ENCODE results near the gene HEY2. TPM values are rescaled to one million over a fixed set of nuclear protein-coding genes. Genes with fewer than 3 reads are reported as not detected.

HEY2 gene
- total RNA-seq, 1 experiment from 2014 or later, result 19.3 TPM

DNA sequence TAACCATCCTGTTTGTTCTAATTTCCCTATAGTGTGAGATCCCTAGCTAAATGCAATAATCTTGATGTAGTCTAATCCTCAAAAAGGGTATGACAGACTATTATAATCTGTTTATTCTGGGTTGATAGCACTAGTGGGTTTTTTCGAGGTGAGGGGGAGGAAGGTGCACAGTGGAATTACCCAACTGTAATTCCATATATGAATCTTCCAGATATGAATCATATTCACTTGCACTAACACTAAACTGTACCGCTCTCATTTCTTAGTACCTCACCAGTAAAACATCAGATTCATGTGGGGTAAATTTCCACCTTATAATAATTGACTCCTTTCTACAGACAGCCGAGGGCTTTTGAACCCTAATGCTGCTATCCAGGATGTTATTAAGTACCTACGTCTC, 57.9 kb downstream of the HEY2 start:
- no peak for DNase-seq
- Histone ChIP-seq H3K4me3 (ENCODE audit: insufficient read depth, low read depth, low read length) (no peak overlapping the region), H3K36me3 (replicated peaks; ENCODE audit: control insufficient read depth, insufficient read depth, low read length) (no peaks in the 10 kb centered on the region), H3K27me3 (ENCODE audit: control insufficient read depth, insufficient read depth, low read length) (no peaks in the 10 kb centered on the region)

DNA sequence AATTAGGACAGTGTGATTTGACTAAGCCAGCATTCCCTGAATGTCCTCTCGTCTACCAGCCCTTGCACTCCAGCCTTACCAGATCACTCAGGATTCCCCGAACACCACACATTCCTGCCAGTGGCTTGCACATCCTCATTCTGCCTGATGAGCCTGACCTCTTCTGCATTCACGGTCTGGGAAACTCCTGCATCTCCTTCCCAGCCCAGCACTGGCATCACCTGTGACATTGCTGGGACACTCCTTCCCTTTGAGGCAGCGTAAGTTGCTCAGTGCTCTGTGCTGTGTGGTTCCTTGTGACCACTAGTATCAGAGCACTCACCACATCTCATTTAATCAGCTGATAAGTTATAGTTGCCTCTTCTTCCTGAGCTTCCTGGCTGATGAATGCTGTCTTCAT, 58.6 kb downstream of the HEY2 start:
- H3K4me3 ChIP-seq (ENCODE audit: insufficient read depth, low read depth, low read length), result no peak overlapping the region
- H3K36me3 ChIP-seq (replicated peaks; ENCODE audit: control insufficient read depth, insufficient read depth, low read length), result no peaks in the 10 kb centered on the region
- no peaks in the 10 kb centered on the region for H3K27me3 ChIP-seq (ENCODE audit: control insufficient read depth, insufficient read depth, low read length)
- DNase-seq, result no peak

DNA sequence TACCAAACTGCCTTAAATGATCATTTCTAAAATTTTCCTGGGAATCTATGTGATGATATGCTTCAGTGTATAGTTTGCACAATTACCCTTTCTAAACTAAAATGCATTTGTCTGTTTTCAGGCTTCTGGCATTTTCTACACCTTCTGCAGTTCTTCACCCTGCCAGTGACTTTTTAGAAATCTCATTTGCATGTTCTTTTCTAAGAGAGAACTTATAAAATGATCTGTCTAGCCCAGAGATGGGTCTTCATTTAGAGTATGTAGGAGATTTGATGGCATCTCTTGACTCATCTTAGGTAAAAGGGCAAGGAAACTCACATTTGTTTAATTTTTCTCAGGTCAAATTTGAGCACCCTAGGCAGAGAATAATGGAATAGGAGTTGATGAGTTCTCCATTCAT, 59.2 kb downstream of the HEY2 start:
- Histone ChIP-seq H3K36me3 (replicated peaks; ENCODE audit: control insufficient read depth, insufficient read depth, low read length) (no peaks in the 10 kb centered on the region), H3K27me3 (ENCODE audit: control insufficient read depth, insufficient read depth, low read length) (no peaks in the 10 kb centered on the region), H3K4me3 (ENCODE audit: insufficient read depth, low read depth, low read length) (no peak overlapping the region)
- DNase-seq, result no peak

DNA sequence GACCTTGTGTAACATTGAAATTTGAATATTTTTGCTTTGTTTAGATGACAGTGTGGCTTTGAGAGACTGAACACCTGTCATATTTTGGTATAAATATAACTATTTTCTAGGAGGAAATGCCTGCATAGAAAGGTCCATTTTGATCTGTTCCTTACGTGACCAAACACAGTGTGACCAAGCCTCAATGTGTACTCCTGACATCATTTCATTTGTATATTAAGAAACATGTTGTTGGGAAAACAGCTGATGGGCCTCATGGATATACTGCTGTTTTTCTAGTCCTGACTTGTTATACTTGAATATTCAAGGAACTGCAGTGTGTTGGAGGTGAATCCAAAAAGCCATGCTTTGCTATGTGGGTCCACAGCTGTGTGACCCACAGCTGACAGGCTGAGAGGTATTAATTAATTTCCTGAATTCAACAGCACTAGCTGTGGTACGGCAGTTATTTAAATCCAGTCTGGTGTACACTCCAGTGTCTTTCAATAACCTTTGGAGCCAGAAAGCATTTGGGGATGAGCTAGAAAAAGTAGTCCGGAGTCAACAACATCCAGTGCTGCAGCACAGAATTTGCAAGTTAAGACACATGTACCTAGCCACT, 60.2 kb downstream of the HEY2 start:
- no peaks in the 10 kb centered on the region for H3K27me3 ChIP-seq (ENCODE audit: control insufficient read depth, insufficient read depth, low read length)

DNA sequence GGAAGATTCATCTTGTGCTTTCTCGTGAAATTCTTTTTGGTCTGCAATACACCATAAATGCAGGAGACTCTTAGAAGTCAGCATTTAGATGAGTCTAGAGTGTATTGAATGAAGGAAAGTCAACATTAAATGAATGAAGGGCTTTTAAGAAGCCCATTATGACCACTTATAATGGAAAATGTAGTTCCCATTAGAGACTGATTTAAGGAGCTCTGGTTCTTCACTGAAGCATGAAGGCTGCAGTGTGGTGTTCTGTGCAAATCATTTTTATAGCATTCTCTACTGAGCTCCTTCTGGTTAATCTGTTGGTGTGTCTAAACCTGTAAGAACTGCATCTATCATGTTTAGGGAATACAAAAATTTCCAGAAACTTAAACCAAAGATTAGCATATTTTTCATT, 61.0 kb downstream of the HEY2 start:
- Histone ChIP-seq H3K4me3 (ENCODE audit: insufficient read depth, low read depth, low read length) (no peak overlapping the region), H3K36me3 (replicated peaks; ENCODE audit: control insufficient read depth, insufficient read depth, low read length) (no peaks in the 10 kb centered on the region), H3K27me3 (ENCODE audit: control insufficient read depth, insufficient read depth, low read length) (no peaks in the 10 kb centered on the region)
- no peak for DNase-seq

More for the DNA sequence above, 60.2 kb downstream of the HEY2 start:
- no peak overlapping the region for H3K4me3 ChIP-seq (ENCODE audit: insufficient read depth, low read depth, low read length)
- no peak for DNase-seq
- no peaks in the 10 kb centered on the region for H3K36me3 ChIP-seq (replicated peaks; ENCODE audit: control insufficient read depth, insufficient read depth, low read length)

Other genes starting within 250 kb of the HEY2 start
- gene NCOA7, start 41.3 kb downstream of the HEY2 start, total RNA-seq (2014; rRNA removed; shearing (Covaris generic)), result 3.0 and 4.1 TPM in 2 replicates
- 13.8 and 17.7 TPM in 2 replicates for gene HINT3, start 207.1 kb downstream of the HEY2 start, total RNA-seq (2014; rRNA removed; shearing (Covaris generic))
- 29.5 and 32.3 TPM in 2 replicates for gene TRMT11, start 236.9 kb downstream of the HEY2 start, total RNA-seq (2014; rRNA removed; shearing (Covaris generic))

All from H7 (cell line).